HepG2 (cell line): ENCODE data around the gene EPN3. TPM values are rescaled to one million over a fixed set of nuclear protein-coding genes. Genes with fewer than 3 reads are reported as not detected.

ENCODE experiments used
- ATRX ChIP-seq: sonication (generic); formaldehyde crosslinking; IDR thresholded peaks from 2 replicates; pipeline ENCODE4 v1.4.0; 2020; ENCODE audit warnings: missing genetic modification reagents, borderline replicate concordance
- DZIP1 ChIP-seq: sonication (generic); formaldehyde crosslinking; IDR thresholded peaks from 2 replicates; pipeline ENCODE4 v1.5.0; 2020; ENCODE audit warnings: mild to moderate bottlenecking, missing genetic modification reagents
- ELF1 ChIP-seq: sonication (generic); formaldehyde crosslinking; IDR thresholded peaks from 2 replicates; pipeline ENCODE4 v1.4.0; 2020; ENCODE audit warnings: missing genetic modification reagents
- HES4 ChIP-seq: sonication (generic); formaldehyde crosslinking; IDR thresholded peaks from 2 replicates; pipeline ENCODE4 v1.9.0; 2021; ENCODE audit warnings: mild to moderate bottlenecking, missing genetic modification reagents, borderline replicate concordance
- PATZ1 ChIP-seq: sonication (generic); formaldehyde crosslinking; IDR thresholded peaks from 2 replicates; pipeline ENCODE4 v1.4.0; 2020; ENCODE audit warnings: missing genetic modification reagents
- RORA ChIP-seq: sonication (generic); formaldehyde crosslinking; IDR thresholded peaks from 2 replicates; pipeline ENCODE4 v1.5.0; 2020; ENCODE audit warnings: mild to moderate bottlenecking, missing genetic modification reagents, moderate library complexity
- SSRP1 ChIP-seq: IDR thresholded peaks from 2 replicates; pipeline ENCODE4 v1.6.1; 2016; ENCODE audit warnings: control low read depth
- WIZ ChIP-seq: sonication (generic); formaldehyde crosslinking; IDR thresholded peaks from 2 replicates; pipeline ENCODE4 v1.5.1; 2020; ENCODE audit warnings: mild to moderate bottlenecking, missing genetic modification reagents
- ZFP82 ChIP-seq: sonication (generic); formaldehyde crosslinking; IDR thresholded peaks from 2 replicates; pipeline ENCODE4 v1.5.1; 2020; ENCODE audit warnings: mild to moderate bottlenecking, missing genetic modification reagents, borderline replicate concordance
- ZHX2 ChIP-seq, 2 experiments: sonication (generic) in 1 of 2; formaldehyde crosslinking in 1 of 2; IDR thresholded peaks; 2 replicates each; pipeline versions ENCODE4 v1.6.1 to v1.9.0; 2014 to 2022; ENCODE audit warnings: antibody characterized with exemption in 1 of 2, borderline replicate concordance in 1 of 2, inconsistent platforms in 1 of 2, low read depth in 1 of 2, missing genetic modification reagents in 1 of 2
- ZMAT3 ChIP-seq: sonication (generic); formaldehyde crosslinking; conservative IDR thresholded peaks from 2 replicates; pipeline ENCODE4 v1.7.0; 2021; ENCODE audit warnings: missing genetic modification reagents
- ZNF329 ChIP-seq: sonication (generic); formaldehyde crosslinking; IDR thresholded peaks from 2 replicates; pipeline ENCODE4 v1.9.0; 2021; ENCODE audit warnings: low read depth, mild to moderate bottlenecking, missing genetic modification reagents
- ZNF549 ChIP-seq: sonication (generic); formaldehyde crosslinking; IDR thresholded peaks from 2 replicates; pipeline ENCODE4 v1.5.0; 2020; ENCODE audit warnings: missing genetic modification reagents
- ZNF737 ChIP-seq: sonication (generic); formaldehyde crosslinking; IDR thresholded peaks from 2 replicates; pipeline ENCODE4 v1.5.0; 2020; ENCODE audit warnings: missing genetic modification reagents, mild to moderate bottlenecking, borderline replicate concordance
- polyA plus RNA-seq, 8 experiments: library from polyadenylated mRNA; depleted of rRNA in 3 of 8; stranded (reverse) in 7 of 8; unstranded in 1 of 8; fragments of >200 nt; fragmentation: Illumina TruSeq in 4 of 8; extraction: Trizol in 4 of 8; gene quantifications; 2 replicates each; pipeline versions ENCODE4 v1.2.1 to v1.2.3, GENCODE V29; 2011 to 2016; ENCODE audit warnings: low read depth in 4 of 8, missing spikeins in 1 of 8, mixed read lengths in 1 of 8; ENCODE audit not compliant: insufficient read depth in 1 of 8
- total RNA-seq, 5 experiments: library from RNA; depleted of rRNA; stranded (reverse); fragments of >200 nt; fragmentation: Illumina TruSeq; extraction: Trizol; gene quantifications; 2 replicates each; pipeline ENCODE4 v1.2.3, GENCODE V29; 2016; ENCODE audit warnings: low read depth in 1 of 5
- TF ChIP-seq, protein P1 (sequence below): sonication (generic); formaldehyde crosslinking; IDR thresholded peaks from 2 replicates; pipeline ENCODE4 v1.8.0; 2022; ENCODE audit warnings: mild to moderate bottlenecking, missing genetic modification reagents, moderate library complexity

Gene EPN3
- total and polyA plus RNA-seq, 2 of the 13 experiments (the other 11 are each of a cell fraction or from before 2014, with no cell fraction given): 0.11 to 0.95 TPM

DNA sequence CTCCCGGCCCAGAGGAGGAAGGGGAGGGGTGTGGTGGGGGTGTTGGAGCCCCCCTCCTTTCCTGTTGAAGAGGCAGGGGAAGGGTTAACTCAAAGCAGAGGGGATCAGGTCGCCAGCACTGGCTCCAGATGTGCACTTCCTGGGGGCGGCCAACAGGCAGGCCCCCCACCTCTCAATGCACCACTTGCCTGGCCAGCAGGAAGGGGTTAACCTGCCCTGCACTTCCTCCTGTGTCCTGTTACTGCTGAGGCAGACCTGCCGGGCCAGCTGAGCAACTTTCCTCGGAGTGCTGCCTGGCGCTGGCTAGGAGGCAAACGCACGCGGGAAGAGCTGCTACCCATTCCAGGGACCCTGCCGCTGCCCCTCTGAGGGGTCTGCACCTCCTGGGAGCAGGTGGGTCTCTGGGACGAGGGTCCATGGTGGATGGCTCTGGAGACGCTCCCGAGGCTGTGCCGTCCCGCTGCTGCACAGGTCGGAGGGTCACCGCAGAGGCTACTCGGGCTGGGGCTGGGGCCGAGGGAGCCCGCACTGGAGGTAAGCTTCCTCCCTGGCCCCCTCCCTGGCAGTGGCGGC is at the start of gene EPN3 (continued):
- TF ChIP-seq DZIP1 (CRISPR knock-in tag) (no peak), RORA (no peak), HES4 (CRISPR knock-in tag) (0 out of 2 replicates have a peak, but pooled peaks have one; percentile 50), ELF1 (0 out of 2 replicates have a peak, but pooled peaks have one; percentile 11), ZNF549 (no peak), PATZ1 (CRISPR knock-in tag) (peak; percentile 33), ZFP82 (CRISPR knock-in tag) (no peak), ZNF737 (CRISPR knock-in tag) (no peak), ATRX (no peak), ZMAT3 (no peak), ZNF329 (CRISPR knock-in tag) (no peak), WIZ (CRISPR knock-in tag) (no peak), SSRP1 (no peak), ZHX2 (IDR thresholded peaks at IDR 0.05; ENCODE audit: low read depth) (no peak), ZHX2 (CRISPR knock-in tag; IDR thresholded peaks at IDR 0.05; ENCODE audit: borderline replicate concordance) (no peak)
- TF ChIP-seq, protein P1, sequence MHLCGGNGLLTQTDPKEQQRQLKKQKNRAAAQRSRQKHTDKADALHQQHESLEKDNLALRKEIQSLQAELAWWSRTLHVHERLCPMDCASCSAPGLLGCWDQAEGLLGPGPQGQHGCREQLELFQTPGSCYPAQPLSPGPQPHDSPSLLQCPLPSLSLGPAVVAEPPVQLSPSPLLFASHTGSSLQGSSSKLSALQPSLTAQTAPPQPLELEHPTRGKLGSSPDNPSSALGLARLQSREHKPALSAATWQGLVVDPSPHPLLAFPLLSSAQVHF (CRISPR knock-in tag): no peak
